H54 (cell line): ENCODE measurements around the gene MAGI2.

Experiments used
- DNase-seq: peaks from one replicate; pipeline ENCODE4 v3.0.0; 2011; ENCODE audit warnings: low spot score, mixed read lengths; ENCODE audit not compliant: insufficient read length
- FAIRE-seq: peaks from 3 replicates; lab custom pipeline; 2011; peaks lifted over from hg19 to GRCh38; lab: Jason Lieb, UNC
- POLR2A ChIP-seq: IDR thresholded peaks from 2 replicates; pipeline ENCODE4 v1.6.1; 2011; ENCODE audit warnings: low read depth, mild to moderate bottlenecking, low read length

MAGI2 gene

DNA sequence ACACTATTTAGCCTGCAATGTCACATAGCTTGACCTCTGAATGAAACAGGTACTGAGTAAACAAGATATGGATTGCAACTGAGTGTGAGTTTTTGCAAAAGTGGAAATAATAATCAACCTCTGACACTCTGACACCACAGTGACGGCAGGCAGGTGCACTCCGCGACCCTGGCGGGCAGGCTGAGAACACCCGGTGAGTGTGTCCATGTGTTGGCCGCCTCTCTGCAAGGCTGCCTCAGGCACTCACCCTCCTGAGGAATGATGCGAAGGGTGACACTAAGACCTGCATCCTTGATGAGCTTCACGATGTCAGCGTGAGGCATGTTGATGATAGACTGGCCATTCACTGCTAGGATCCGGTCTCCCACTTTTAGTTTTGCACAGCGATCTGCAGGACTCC is 1318.7 kb downstream of the MAGI2 start:
- FAIRE-seq: no peak

DNA sequence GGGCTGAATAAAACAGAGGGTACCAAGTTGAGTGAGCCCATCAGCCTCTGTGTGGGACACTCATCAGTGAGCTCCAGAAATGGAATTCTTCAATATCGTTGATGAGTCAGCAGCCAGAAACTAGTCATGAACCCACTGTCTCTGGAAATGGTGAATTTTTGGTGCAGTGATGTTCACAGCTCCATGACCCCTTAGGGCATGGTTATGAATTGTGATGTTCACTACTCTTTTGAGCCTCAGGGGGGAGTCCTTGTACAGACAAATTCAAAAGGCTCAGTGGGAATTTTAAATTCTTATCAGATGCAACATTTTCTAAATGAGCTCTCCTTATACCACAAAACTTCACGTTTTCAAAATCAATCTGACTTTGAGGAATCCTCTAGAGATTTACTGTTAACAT is 1319.2 kb downstream of the MAGI2 start:
- no peak for TF ChIP-seq POLR2A
- peak; percentile 68 for FAIRE-seq
- peak; percentile 42 for DNase-seq

More for the DNA sequence above, 1318.7 kb downstream of the MAGI2 start:
- TF ChIP-seq POLR2A: no peak
- no peak for DNase-seq

DNA sequence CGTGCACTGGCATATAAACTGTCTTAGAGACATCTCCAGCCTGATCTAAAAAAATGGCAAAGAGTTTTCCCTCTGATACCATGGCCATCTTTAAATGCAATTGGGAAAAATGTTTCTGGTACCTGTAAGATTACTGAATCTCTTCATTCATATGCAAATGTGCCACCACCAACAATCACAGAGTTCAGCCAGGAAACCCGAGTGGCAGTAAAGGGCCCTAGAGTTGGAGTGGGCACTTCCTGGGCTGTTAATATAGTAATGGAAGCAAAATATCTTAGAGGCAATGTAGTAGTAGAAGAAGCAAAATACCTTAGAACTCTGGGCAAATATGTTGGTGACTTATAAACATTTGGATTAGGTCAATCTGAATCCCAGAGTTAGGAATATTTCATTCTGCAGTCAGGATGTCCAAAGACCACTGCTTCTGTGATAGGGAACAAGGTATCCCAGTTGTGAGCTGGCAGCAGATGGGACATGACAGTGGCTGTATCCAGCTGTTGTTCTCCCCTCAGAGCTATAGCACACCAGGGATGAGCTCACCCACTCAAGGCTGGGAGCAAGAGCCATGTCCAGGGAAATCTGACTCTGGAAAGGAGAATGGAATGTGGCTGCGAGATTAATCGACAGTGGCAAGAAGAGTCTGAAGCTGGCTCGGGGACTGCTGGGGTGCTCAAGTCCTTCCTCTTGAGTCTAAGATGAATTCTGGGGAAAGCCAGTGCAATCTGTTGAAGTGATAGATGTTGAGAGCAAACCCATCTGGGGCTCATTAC is 1322.8 kb downstream of the MAGI2 start:
- DNase-seq: no peak
- FAIRE-seq: no peak
- no peak for TF ChIP-seq POLR2A

DNA sequence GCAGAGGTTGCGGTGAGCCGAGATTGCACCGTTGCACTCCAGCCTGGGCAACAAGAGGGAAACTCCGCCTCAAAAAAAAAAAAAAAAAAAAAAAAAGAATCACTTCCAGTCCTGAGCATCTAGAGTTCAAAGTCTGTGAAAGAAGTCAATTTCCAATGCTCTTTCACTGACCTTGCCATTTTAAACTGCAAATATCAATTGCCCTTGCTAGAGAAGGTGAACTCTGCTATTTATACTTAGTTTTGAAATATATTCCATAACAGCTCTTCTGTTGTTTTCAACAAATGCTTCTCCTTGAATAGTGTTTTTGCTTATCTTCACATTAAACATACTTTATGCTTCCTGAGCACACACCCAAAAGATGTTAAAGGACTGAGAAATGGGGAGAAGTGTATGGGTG is 1323.6 kb downstream of the MAGI2 start:
- TF ChIP-seq POLR2A: no peak
- no peak for DNase-seq

DNA sequence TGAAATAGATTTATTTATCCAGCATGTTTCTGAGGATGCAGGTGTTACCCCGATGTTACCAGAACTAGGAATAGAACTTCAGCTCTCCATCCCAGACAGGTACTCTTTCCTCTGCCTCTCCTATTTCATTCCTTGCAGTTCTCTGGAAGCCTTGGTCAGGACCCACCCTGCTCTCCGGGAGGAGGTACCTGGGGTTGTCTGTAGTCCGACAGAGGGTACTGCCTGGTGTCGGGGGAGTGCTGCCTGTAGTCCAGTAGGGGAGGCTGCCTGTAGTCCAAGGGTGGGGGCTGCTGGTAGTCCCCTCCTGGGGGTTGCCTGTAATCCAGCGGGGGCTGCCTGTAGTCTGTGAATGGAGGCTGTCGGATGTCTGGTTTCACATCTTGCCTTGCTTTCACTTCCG is 1326.5 kb downstream of the MAGI2 start:
- no peak for TF ChIP-seq POLR2A
- no peak for DNase-seq
- no peak for FAIRE-seq

More for the DNA sequence above, 1323.6 kb downstream of the MAGI2 start:
- FAIRE-seq: no peak

DNA sequence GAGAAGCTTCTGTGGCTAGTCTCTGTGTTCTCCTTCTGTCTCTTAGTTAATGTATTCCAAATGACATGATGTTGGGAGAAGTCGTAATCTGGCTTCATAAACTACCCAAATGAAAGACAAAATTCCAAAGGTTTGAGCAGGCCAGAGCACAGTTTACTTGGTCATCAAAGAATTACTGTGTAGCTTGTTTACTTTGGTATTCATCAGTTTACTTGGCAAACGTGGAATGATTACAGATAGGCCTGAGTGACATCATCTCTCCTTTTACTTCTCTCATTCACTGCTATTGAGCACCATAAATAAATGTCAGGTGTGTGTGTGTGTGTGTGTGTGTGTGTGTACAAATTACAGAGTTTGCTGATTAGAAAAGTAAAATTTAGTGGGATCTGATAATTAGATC is 1327.6 kb downstream of the MAGI2 start:
- no peak for DNase-seq
- no peak for TF ChIP-seq POLR2A
- peak; percentile 45 for FAIRE-seq

DNA sequence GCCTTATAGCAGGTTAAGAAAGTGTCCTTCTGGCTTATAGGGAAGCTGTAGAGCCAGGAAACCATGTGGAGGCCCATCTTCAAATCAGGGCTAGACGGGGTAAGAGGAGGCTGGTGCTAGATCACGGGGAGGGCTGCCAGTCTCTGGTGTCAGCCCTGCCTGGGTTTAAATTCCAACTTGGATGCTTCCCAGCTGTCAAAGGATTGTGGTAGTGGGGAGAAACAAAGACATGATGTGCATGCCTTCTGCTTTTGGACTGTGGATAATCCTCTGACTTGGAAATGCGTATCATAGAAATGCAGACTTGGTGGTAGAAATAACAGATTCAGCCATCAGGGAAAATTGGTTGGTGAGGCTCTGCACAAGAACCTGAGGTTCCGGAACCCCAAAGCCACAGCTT is 1329.3 kb downstream of the MAGI2 start:
- FAIRE-seq: no peak
- no peak for DNase-seq
- TF ChIP-seq POLR2A: no peak

DNA sequence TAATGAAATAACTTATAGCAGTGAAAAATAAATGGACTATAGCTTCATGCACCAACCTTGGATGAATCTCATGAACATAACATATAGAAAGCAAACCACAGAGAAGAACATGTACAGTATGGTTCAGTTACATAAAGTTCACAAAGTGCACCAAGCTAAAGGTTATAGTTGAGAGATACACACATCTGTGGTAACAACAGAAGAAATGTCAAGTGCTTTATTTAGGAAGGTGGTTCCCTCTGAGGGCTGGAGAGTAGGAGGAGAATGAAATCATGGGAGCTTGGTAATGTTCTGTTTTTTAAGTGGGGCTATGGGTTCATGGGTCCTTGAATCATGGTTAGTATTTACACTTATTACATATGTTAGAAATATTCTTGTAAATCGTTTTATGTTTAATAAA is 1331.6 kb downstream of the MAGI2 start:
- FAIRE-seq: no peak
- TF ChIP-seq POLR2A: no peak
- no peak for DNase-seq

DNA sequence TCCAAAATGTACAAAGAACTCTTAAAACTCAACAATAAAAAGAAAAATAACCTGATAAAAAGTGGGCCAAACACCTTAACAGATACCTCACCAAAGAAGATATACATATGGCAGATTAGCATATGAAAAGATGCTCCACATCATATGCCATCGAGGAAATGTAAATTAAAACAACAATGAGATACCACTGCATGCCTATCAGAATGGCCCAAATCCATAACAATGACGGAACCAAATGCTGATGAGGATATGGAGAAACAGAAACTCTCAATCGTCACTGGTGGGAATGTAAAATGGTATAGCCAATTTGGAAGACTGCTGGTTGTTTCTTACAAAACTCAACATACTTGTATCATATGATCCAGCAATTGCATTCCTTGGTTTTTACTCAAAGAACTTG is 1335.0 kb downstream of the MAGI2 start:
- no peak for FAIRE-seq
- TF ChIP-seq POLR2A: no peak
- DNase-seq: no peak

DNA sequence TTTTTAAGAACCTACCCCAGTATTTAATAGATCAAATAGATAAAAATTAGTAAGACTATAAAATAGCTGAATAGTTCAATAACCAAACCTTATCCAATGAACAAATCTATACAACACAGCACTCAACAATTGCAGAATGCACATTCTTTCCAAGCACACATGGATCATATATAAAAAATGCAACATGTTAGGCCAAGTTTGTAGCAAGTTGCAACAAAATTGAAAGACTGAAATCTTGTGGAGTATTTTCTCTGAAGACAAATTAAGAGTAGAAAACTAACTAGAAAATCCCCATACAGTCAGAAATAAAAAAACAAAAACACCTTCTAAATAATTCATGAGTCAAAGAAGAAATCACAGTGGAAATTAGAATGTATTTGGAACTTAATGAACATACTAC is 1337.6 kb downstream of the MAGI2 start:
- TF ChIP-seq POLR2A: no peak
- FAIRE-seq (no peak), DNase-seq (no peak)

DNA sequence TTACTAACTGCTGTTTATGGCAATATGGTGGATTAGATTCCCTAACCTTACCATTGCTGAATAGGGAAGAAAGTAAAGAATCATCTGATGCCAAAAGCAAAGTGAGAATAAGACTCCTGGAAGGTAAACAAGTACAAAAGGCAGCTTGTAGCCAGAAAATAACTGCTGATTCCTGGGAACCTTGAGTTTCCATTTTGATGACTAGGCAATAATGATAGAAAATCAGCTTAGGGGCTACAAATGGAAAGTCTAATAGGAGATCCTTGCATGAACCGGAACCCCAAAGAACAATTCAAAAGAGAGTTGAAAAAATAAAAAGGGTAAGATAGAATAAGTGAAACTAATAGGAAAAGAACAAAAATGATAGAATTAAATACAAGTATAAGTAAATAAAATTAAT is 1338.5 kb downstream of the MAGI2 start:
- TF ChIP-seq POLR2A: no peak
- DNase-seq (no peak), FAIRE-seq (no peak)

DNA sequence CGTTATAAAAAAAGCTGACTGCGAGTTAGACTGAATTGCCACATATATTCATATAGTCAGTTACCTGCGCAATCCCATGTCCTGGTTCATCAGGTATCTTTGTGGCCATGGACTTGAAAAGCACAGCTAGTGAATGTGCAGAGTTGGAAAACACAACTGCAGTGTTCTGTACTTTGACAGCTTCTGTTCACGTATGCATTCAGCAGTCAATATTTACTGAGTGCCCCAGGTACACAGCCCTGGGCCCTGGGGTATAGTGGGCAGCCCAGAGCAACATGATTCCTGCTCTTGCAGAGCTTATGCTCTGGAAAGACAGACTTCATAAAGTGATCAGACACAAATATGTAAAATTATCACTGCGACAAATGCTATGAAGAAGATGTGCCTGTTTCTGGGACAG is 1341.0 kb downstream of the MAGI2 start:
- TF ChIP-seq POLR2A: no peak
- DNase-seq (no peak), FAIRE-seq (no peak)

DNA sequence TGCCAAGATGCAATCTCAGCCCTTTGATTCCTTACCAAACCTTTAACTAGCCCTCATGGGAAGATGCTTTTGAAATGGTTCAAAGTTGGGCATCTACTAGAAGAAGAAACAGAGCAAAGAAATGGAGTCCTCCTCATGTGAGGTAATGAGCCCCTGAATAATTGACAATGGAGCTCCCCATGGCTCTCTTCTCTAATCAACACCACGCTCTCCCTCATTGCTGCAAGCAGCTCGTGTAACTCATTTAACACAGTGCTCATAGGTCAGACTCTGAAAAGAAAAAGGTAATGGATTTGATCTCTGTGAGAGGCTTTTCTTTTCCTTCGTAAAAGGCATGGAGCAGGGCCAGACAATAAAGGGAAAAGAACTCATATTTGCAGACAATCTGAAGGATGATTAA is 1342.1 kb downstream of the MAGI2 start:
- DNase-seq: no peak
- TF ChIP-seq POLR2A: no peak
- no peak for FAIRE-seq

DNA sequence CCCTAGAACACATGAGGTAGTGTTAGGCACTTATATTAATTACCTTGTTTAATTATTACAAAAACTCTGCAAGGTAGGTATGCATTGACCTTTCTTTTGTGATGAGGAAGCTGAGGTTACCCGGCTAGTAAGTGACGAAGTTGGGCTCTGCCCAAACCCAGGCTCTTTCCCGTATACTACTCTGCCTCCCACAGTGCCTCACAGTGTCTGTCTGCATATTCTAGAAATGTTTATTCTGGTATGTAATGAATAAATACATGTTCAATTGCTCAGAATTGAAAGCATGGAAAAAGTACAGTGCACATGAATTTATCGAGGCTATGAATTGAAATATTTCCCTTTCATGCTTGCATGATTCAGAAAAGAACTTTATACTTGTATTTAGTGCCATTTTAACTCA is 1350.0 kb downstream of the MAGI2 start:
- no peak for FAIRE-seq
- TF ChIP-seq POLR2A: no peak

DNA sequence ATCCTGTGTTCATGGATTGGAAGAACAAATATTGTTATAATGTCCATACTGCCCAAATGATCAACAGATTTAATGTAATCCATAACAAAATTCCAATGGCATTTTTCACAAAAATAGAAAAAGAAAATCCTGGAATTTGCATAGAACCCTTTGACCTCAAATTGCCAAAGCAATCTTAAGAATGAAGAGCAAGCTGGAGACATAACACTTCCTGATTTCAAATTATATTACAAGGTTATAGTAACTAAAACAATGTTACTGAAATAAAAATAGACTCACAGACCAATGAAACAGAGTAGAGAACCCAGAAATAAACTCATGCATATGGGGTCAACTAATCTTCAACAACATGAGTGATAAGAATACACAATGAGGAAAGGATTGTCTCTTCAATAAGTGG is 1352.4 kb downstream of the MAGI2 start:
- no peak for TF ChIP-seq POLR2A
- FAIRE-seq (no peak), DNase-seq (no peak)

More for the DNA sequence above, 1350.0 kb downstream of the MAGI2 start:
- no peak for DNase-seq

DNA sequence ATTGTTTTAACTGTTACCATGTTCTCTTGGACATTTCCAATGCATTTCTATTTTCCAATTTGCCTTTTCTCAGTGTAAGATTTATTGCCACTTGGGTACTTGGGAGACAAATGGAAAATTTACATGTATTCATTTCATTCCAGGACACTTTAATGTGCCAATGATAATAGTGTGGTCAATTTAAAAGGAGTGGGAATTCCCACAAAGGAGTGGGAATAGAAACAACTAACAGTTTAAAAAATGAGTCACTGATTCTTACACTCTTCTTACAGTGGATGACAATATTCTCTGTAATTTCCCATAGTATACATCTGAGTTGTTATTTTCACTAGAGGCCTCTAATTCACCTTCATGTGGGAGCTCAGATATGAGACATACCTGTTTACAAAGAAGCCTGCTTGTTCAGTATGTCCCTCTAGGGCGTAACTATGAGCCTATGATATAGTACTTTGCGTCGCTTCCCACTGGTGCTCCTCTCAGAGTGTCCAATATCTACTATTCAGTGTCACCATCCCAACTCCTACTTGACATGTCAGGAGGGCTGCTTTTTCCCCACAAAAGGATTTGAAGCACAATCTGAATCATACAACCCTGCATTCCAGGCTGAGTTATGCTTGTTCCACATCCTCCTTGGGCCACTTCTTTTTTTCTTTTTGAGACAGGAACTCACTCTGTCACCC is 1353.6 kb downstream of the MAGI2 start:
- no peak for TF ChIP-seq POLR2A
- FAIRE-seq (peak; percentile 64), DNase-seq (no peak)
